SK-N-MC (cell line): ENCODE results near the gene POLR2C.

Experiments used
- DNase-seq: peaks from one replicate; pipeline ENCODE4 v3.0.0-alpha.2; 2011; ENCODE audit warnings: low read depth, low spot score
- H3K27ac ChIP-seq: fragments of 200-600 bp; sonication (generic); 2 replicates; pipeline ENCODE4 v1.5.1; 2016; ENCODE audit warnings: mixed run types
- H3K36me3 ChIP-seq: fragments of 200-600 bp; sonication (generic); 2 replicates; pipeline ENCODE4 v1.6.1; 2017; ENCODE audit warnings: antibody characterized with exemption, low read length, mixed read lengths; ENCODE audit not compliant: insufficient read depth
- H3K4me3 ChIP-seq: fragments of 200-600 bp; sonication (generic); 2 replicates; pipeline ENCODE4 v1.5.1; 2016
- H3K9ac ChIP-seq: fragments of 200-600 bp; sonication (generic); 2 replicates; pipeline ENCODE4 v1.8.0; 2017; ENCODE audit warnings: mixed run types, mixed read lengths; ENCODE audit not compliant: insufficient read length
- H3K9me3 ChIP-seq: fragments of 200-600 bp; sonication (generic); 2 replicates; pipeline ENCODE4 v1.6.1; 2017; ENCODE audit warnings: low read depth, mild to moderate bottlenecking, antibody characterized with exemption, low read length, moderate library complexity, mixed read lengths
- EZH2 ChIP-seq: fragments of 200-600 bp; sonication (generic); IDR thresholded peaks from one replicate; pipeline ENCODE4 v1.6.1; 2017; ENCODE audit warnings: antibody characterized with exemption
- FOXP2 ChIP-seq: optimal IDR thresholded peaks from 2 replicates; pipeline ENCODE3; 2011; ENCODE audit warnings: mild to moderate bottlenecking, moderate library complexity; ENCODE audit not compliant: insufficient read depth; ENCODE audit errors: extremely low read length, control extremely low read depth
- POLR2AphosphoS5 ChIP-seq: IDR thresholded peaks from 2 replicates; pipeline ENCODE4 v1.6.1; 2012; ENCODE audit warnings: mild to moderate bottlenecking, low read depth, low read length, borderline replicate concordance

POLR2C gene

GRCh38 chr16:57503366-57503765, 40.9 kb downstream of the POLR2C start:
- H3K27ac ChIP-seq = no peak overlapping the region
- no peaks in the 10 kb centered on the region for H3K36me3 ChIP-seq
- H3K9ac ChIP-seq = no peak overlapping the region
- H3K9me3 ChIP-seq = no peaks in the 10 kb centered on the region
- no peak for DNase-seq
- H3K4me3 ChIP-seq = no peak overlapping the region
- TF ChIP-seq FOXP2 (no peak), POLR2AphosphoS5 (no peak), EZH2 (no peak)

DNA sequence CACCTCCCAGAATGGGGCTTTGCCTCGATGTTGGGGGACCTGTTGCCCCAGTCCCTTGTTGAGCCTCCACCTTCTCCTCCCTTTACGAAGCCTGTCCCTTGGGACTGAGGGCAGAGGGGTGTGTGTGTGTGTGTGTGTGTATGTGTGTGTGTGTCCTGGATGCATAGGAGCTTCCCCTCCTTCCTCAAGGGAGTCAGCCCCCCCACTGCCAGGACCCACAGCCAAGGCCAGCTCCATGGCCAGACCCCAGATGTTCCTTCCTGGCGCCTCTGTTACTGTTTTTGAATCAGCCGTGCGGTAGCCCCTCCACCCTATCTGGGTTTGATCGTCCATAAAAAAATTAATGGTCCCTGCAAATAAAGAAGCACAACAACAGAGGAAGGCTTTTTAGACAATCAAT, 41.5 kb downstream of the POLR2C start:
- TF ChIP-seq POLR2AphosphoS5 (no peak), EZH2 (no peak), FOXP2 (no peak)
- Histone ChIP-seq H3K36me3 (no peaks in the 10 kb centered on the region), H3K27ac (no peak overlapping the region), H3K9ac (no peak overlapping the region), H3K9me3 (no peaks in the 10 kb centered on the region), H3K4me3 (no peak overlapping the region)
- no peak for DNase-seq

GRCh38 chr16:57504491-57504890, 42.0 kb downstream of the POLR2C start:
- TF ChIP-seq POLR2AphosphoS5 (no peak), EZH2 (no peak), FOXP2 (no peak)
- H3K9me3 ChIP-seq = no peaks in the 10 kb centered on the region
- H3K4me3 ChIP-seq = no peak overlapping the region
- H3K9ac ChIP-seq = no peak overlapping the region
- no peak for DNase-seq
- H3K27ac ChIP-seq = no peak overlapping the region
- H3K36me3 ChIP-seq = no peaks in the 10 kb centered on the region

DNA sequence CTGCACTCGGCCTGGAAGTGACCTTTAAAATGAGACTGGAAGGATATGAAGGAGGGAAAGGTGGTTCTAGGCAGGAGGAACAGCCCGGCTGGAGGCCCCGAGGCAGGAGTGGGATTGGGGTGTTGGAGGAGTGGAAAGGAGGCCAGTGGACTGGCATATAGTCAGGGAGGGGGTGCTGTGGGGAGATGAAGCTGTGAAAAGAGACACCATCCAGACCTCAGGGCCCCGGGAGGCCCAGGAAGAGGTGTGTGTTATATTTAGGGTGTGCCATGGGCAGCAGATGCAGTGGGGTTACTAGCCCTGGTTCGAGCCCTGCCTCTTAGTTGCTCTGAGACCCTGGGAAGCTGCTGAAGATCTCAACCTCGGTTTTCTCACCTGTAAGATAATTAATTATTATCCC, 42.7 kb downstream of the POLR2C start:
- Histone ChIP-seq H3K27ac (no peak overlapping the region), H3K36me3 (no peaks in the 10 kb centered on the region), H3K4me3 (no peak overlapping the region), H3K9me3 (no peaks in the 10 kb centered on the region), H3K9ac (no peak overlapping the region)
- no peak for DNase-seq
- TF ChIP-seq EZH2 = no peak
- TF ChIP-seq POLR2AphosphoS5 = no peak
- TF ChIP-seq FOXP2 = no peak

- Histone ChIP-seq H3K4me3 (no peak overlapping the region), H3K9ac (no peak overlapping the region), H3K27ac (no peak overlapping the region), H3K36me3 (no peaks in the 10 kb centered on the region), H3K9me3 (no peaks in the 10 kb centered on the region)
- no peak for DNase-seq
- TF ChIP-seq POLR2AphosphoS5 (no peak), EZH2 (no peak)
These were observed 44.9 kb downstream of the POLR2C start for GRCh38 chr16:57507136-57508034.

GRCh38 chr16:57508035-57508425, 45.6 kb downstream of the POLR2C start:
- no peaks in the 10 kb centered on the region for H3K36me3 ChIP-seq
- no peak overlapping the region for H3K27ac ChIP-seq
- no peak overlapping the region for H3K9ac ChIP-seq
- TF ChIP-seq POLR2AphosphoS5 (no peak), EZH2 (no peak), FOXP2 (no peak)
- no peaks in the 10 kb centered on the region for H3K9me3 ChIP-seq
- DNase-seq = no peak
- H3K4me3 ChIP-seq = no peak overlapping the region

DNA sequence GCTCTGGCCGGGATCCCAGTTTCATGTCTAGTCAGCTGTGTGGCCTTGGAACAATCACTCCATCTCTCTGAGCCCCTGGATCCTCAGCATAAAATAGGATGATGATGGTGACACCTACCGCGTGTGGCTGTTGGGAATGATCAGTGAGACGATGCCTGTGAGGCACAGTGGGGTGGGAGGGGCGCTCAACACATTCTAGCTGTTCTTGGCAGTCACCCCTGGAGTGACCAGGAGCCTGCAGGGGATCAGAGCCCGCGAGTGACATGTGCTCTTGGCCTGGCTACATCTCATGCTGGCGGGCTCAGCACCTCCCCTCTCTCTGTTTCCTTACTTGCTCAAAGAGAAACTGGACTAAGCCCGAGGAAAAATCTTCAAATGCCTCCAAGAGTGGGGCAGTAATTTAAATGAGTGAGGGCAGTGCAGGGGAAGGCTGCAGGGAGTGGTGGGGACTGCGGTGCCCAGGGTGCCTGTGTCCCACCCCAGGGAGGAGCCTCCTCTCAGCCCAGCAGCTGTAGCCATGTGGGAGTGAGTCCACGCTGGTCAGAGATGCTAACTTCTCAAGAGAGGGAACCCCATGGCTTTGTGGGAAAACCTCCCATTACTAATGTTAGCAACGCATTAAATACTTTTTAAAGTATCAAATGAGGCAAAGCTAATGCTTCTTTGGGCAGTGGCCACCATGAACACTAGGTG, 46.9 kb downstream of the POLR2C start:
- no peak overlapping the region for H3K9ac ChIP-seq

GRCh38 chr16:57510016-57510871, 47.8 kb downstream of the POLR2C start:
- Histone ChIP-seq H3K36me3 (no peaks in the 10 kb centered on the region), H3K9ac (no peak overlapping the region), H3K4me3 (no peak overlapping the region), H3K9me3 (no peaks in the 10 kb centered on the region), H3K27ac (no peak overlapping the region)
- no peak for TF ChIP-seq FOXP2
- TF ChIP-seq EZH2 = no peak
- TF ChIP-seq POLR2AphosphoS5 = no peak
- no peak for DNase-seq

More for the DNA sequence above, 46.9 kb downstream of the POLR2C start:
- TF ChIP-seq FOXP2 (no peak), EZH2 (no peak), POLR2AphosphoS5 (no peak)
- H3K36me3 ChIP-seq = no peaks in the 10 kb centered on the region
- H3K27ac ChIP-seq = no peak overlapping the region
- no peak overlapping the region for H3K4me3 ChIP-seq
- DNase-seq = no peak
- no peaks in the 10 kb centered on the region for H3K9me3 ChIP-seq
